Jurkat, Clone E6-1 (cell line): ENCODE measurements around the gene ZNF652.
"Not testable (repeated sequence)": the region's sequence is repeated elsewhere in the genome, so short reads cannot be mapped to it uniquely, and the experiment has no call there.

Source experiments
- DNase-seq: peaks from one replicate; pipeline ENCODE4 v3.0.0-alpha.2; 2011; ENCODE audit warnings: low read depth, low spot score
- H3K4me3 ChIP-seq: 2 replicates; pipeline ENCODE4 v1.5.1; 2011; ENCODE audit warnings: mild to moderate bottlenecking, low read length, control low read depth, moderate library complexity

The ZNF652 gene

DNA sequence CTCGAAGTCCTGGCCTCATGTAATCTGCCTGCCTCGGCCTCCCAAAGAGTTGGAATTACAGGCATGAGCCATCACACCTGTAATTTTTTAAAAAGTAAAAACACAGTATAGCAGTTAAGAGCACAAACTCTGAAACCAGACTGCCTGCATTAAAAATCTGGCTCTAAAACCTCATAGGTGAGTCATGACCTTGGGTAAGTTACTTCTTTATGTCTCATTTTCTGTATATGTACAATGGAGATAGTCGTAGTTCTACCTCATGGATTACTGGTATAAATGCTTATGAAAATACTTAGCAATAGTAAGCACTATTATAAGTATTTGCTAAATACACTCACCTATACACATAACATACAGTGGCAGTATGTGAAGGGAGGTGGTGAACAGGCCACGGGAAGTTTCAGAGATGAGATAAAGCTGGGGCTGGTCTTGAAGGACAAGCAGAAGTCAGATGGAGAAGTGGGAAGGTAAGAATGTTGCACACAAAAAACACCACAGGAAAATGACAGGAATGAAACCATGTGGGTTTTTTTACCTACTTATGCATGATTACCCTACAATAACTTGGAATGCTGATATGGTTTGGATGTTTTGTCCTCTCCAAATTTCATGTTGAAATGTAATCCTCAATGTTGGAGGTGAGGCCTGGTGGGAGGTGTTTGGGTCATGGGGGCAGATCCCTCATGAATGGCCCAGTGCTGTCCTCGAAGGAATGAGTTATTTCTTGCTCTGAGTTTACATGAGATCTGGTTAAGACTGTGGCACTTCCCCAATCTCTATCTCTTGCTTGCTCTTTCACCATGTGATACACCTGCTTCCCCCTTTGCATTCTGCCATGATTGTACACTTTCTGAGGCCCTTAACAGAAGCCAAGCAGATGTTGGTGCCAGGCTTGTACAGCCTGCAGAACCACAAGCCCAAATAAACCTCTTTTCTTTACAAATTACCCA lies 33.9 kb downstream of the ZNF652 start:
- no peak for DNase-seq
- H3K4me3 ChIP-seq = no peak overlapping the region

DNA sequence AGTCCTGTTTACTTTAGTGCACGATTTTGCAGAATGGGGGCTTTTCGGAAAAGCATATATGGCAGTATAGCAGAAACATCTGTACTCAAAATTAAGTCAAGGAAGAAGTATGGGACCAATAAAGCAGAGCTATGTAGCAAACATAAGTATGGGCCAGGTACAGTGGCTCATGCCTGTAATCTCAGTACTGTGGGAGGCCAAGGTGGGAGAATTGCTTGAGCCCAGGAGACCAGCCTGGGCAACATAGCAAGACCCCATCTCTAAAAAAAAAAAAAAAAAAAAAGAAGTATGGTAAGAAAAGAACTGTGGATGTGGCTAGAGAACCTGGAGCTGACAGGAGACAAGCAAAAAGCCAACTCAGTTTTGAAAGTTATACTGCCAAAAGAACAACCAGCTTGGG lies 36.1 kb downstream of the ZNF652 start:
- H3K4me3 ChIP-seq = no peak overlapping the region
- DNase-seq = no peak

DNA sequence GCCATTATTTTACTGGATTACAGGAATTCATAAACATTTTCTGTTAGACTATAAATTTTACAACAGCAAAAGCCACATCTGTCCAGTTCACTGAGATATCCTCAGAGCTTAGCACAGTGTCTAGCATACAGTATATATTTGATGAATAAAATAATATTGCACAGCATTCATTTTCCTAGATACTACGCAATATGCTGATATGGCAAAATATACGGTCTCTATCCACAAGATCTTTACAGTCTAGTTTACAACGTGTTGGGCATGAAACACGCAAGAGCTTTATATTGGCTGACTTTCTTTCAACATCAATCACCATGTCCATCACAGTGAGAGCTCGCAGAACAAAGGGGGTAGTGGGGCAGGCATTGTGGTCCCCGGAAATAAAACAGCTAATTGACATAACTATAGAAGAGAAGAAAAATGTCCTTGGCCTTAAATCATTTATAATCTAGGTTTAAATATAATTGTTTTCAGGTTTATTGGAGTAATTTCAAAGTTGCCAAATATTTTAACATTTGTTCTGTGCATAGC lies 43.5 kb downstream of the ZNF652 start:
- no peak overlapping the region for H3K4me3 ChIP-seq
- DNase-seq = no peak

DNA sequence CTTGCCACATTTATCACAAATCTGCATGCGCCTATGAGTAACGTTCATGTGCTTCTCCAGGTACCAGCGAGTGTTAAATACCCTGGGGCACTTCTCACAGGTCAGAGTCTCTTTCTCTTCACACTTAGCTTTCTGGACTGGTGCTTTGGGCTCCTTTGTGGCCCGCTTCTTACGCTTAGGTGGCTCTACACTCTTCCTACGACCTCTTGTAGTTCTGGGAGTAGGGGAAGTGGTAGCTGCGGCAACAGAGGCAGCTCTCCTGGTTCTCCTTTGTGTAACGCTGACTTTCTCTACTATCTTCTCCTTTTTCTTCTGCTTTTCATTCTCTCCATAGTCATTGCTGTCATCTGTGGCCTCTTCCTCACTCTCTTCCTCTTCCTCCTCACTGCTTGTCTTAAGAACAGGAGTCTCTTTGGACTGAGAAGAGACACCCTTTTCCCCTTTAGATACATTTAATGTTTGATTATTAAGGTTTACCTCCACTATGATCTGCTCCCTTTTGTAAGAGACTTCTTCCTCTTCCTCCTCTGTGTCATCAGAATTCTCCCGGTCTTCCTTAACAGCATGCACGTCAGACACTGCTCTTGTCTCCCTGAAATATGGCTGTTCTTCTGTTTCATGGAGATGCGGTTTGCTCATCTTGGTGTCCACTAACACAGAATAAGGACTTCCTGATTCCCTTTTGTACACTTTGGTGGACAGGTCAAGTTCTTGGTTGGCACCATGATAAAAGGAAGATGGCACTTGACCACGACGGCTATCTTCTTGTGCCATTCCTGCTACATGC lies 45.0 kb downstream of the ZNF652 start:
- DNase-seq = no peak
- no peak overlapping the region for H3K4me3 ChIP-seq

DNA sequence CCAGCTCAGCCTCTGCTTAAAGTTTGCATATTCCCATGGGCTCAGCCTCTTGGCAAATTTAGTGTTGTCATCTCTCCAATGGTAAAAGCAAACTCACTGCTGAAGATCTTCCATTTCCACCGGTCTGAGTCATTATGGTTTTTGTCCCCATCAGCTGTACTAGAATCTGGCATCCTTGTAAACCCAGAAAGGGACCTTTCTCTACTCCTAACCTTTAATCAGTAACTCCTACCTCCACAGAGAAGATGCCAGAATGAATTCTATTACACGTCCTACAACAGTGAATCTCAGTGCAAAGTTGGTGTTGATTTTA lies 45.8 kb downstream of the ZNF652 start:
- no peak overlapping the region for H3K4me3 ChIP-seq
- DNase-seq = no peak

DNA sequence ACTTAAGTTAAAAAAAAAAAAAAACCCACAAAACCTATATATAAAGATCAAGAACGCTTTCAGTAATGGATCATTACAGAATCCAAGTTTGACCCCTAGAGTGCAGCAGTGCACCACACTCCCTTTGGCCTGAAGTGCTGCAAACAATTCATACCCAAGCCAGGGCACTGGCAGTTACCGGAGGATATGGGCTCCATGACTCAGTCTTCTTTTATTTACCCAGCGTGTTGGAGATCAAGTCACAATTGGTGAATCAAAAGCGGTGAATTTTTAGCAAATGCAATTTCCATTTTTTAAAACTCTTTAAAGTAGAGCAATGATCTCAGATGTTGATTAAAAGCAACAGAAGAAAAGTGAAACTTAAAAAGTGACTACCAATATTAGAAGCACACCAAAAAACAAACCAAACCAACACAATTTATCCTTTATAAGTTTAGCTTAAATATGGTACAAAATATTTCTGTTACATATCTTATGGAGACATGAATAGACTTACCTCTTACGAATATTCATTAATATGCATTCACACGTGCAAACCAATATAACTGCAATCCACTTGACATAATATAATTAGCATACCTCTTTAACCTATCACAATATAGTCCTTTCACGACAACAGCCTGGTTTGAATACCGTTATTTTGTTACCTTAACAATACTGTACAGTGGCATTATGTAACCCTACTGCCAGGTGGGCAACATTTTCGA lies 46.3 kb downstream of the ZNF652 start:
- no peak overlapping the region for H3K4me3 ChIP-seq
- peak; percentile 83 for DNase-seq

DNA sequence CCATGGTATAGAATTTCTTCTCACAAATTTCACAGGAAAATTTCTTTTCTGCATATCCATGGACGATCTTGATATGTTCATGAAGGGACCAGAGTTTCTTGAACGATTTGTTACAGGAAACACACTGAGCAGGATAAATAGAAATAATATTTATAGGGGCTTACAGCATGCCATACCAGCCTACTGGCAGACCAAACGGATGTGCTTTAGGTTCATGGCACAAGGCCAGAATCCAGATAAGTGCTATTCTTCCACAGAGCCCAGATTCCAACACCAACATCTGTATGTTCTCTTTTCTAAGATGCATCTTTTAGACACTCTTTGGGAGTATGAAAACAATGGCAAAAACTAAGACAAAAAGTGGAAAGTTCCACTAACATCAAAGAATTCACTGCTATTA lies 49.3 kb downstream of the ZNF652 start:
- DNase-seq = no peak
- H3K4me3 ChIP-seq = no peak overlapping the region

DNA sequence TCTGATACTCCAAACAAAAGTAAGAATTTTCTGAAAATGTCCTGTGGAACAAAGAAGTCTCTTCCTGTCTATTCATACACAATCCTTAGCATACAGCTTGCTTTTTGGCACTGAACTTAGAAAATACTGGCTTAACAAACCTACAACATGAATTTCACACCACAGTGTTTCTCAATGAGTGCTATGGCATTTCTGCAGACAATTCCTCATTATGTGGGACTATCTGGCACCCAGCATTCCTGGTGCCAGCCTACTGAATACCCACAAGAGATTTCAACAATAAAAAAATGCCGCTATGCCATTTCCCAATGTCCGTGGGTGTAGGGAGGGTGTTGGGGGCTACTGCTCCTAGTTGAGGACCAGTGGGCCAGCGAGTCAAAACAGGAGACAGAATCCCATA lies 62.1 kb downstream of the ZNF652 start:
- no peak overlapping the region for H3K4me3 ChIP-seq

DNA sequence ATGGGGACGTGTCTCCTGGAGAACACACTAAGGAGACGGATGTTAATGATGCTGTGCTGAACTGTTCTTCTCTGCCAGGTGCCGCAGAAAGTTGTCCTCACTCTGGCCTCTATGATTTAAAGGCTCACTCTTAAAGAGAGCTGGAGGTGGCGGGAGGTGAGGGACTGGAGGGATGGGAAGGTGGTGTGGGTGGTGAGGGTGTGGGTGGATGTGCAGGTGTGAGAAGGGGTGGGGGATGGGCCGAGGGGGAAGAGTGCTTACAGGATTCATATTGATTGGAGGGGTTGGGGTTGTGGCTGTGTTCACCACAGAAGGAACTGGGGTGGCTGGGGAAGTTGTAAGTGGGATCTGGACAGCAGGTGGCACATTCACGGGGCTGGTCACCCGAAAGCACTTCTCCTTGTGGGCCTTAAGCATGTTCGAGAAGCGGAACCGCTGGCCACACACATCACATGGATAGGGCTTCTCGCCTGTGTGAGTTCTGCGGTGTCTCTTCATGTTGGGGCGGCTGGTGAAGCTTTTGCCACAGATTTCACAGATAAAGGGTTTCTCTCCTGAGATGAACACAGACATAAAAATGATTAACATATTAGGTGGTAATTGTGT lies 63.6 kb downstream of the ZNF652 start:
- H3K4me3 ChIP-seq = no peak overlapping the region
- DNase-seq = peak; percentile 32

More for the DNA sequence above, 62.1 kb downstream of the ZNF652 start:
- no peak for DNase-seq

DNA sequence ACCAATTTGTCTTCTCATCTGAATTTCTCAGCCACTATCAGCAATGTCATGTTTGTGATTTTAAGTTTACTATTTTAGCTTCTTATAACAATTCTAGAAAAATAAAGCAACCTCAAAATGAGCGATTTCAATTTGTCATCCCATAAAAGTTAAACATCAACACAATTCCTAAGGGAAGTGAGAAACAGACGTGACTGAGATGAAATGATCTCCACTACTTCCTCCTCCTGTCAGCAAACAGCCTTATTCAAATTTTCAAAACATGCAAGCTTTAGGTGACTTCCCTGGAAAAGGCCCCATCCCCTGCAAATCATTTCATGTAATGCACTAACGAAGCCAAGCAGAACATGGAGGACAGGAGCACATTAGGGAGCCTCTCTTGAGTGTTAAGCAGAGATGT lies 64.9 kb downstream of the ZNF652 start:
- no peak overlapping the region for H3K4me3 ChIP-seq
- DNase-seq = no peak

DNA sequence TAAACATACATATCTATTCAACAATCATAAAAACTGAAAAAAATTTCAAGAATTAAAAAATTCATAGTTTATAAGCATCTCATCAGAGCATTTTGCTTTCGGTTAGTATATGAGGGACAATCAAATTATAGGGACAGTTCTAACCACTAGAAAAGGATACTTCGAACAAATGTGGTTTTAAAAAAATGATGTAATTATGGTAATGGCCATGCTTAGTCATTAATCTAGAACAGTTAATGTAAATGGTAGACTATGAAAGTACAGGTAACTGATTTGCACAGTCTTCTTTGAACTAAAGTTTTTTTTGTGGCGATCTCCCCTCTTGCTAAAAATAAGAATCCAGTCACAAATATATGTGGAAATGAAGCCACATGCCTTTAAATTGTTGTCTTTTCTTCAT lies 67.9 kb downstream of the ZNF652 start:
- DNase-seq = no peak
- H3K4me3 ChIP-seq = no peak overlapping the region

DNA sequence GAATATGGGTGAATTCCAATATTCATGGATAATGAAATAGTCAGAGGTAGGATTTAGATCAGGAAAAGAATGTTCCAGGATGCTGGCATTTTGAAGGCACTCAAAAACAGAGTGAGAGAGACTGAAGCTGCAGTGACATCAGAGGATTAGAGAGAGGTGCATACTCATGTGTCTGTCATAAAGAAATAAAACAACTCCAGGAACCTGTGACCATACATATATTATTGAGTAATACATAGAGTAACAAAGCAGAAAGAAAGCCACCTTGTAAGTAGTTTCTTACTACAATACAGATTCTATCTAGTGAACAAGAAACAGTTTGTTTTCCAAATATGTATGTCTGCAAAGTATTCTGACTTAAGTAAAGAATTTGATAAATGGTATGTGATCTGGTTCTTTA lies 69.1 kb downstream of the ZNF652 start:
- H3K4me3 ChIP-seq = no peak overlapping the region
- no peak for DNase-seq

DNA sequence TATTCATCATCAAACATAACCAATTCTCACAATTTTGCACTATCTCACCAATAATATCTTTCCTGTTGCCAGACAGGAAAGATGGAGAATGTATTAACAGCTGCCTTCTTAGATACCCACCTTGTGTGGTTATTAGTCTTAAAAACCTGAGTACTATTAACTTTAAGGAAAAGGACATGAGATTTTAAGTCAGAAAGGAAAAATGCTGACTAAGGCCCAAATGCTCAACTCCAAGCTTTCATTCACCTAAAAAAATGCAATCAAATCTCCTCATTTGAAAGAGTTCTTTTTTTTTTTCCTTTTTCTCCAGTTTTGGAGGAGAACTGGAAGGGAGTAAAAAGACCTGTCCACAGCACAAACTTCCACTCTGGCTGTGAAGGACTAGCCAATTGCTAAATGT lies 70.1 kb downstream of the ZNF652 start:
- H3K4me3 ChIP-seq = no peak overlapping the region
- no peak for DNase-seq

DNA sequence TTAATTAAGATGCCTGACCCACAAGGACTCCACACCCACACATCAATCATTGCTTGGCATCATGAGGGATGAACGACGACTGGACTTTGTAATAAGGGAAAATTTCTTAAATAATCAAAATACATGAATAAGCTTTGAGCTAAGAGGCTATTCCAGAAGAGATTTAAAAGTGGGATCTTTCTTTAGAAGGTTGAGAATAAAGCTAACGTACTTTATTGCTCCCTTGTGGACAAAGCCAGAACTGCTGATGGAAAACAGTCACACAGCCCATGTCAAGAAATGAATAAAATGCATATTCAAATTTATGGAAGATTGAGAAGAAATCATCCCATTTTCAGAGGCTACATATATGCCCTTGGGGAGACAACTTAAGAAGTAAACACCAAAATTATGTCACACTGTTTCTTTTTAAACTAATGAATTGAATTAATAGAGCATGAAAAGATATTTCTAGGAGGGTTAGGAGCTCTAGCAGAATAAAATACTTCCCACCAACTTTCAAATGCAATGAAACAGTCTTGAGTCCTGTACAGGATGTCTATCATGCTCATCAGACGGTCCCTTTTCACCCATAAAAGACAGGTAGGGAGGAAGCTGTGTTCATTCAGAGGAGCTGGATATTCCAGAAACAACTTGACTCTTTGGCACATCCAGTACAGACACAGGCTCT lies 71.2 kb downstream of the ZNF652 start:
- DNase-seq = peak; percentile 21
- H3K4me3 ChIP-seq = no peak overlapping the region

DNA sequence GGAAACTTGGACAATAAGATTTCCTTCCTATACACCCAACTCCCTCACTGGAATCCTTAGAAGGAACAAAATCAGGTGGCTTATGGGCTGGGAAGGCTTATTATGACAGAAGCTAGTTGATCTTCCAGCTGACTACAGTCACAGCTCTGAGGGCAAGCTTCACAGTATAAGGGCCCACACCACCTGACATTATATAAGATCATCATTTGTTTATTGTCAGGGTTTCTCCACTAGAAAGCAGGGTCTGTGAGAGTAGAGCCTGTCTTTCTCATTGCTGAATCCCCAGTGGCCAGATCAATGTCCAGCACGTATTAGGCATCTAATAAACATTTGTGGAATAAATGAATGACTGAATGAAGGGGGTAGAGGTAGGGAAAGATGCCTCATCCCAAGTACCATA lies 73.7 kb downstream of the ZNF652 start:
- no peak for DNase-seq
- H3K4me3 ChIP-seq = no peak overlapping the region

DNA sequence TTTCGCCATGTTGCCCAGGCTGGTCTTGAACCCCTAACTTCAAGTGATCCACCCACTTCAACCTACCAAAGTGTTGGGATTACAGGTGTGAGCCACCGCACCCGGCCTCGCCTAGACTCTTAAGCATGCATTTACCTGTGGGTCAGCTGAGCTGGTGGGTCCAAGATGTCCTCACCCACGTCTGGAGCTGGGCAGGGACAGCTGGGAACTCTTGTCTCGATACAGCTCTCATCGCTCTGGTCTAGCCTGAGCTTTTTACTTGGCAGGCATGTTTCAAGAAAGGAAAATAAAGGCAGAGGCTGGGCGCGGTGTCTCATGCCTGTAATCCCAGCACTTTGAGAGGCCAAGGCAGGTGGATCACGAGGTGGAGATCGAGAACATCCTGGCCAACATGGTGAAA lies 74.6 kb downstream of the ZNF652 start:
- DNase-seq = no peak
- H3K4me3 ChIP-seq = no peak overlapping the region

DNA sequence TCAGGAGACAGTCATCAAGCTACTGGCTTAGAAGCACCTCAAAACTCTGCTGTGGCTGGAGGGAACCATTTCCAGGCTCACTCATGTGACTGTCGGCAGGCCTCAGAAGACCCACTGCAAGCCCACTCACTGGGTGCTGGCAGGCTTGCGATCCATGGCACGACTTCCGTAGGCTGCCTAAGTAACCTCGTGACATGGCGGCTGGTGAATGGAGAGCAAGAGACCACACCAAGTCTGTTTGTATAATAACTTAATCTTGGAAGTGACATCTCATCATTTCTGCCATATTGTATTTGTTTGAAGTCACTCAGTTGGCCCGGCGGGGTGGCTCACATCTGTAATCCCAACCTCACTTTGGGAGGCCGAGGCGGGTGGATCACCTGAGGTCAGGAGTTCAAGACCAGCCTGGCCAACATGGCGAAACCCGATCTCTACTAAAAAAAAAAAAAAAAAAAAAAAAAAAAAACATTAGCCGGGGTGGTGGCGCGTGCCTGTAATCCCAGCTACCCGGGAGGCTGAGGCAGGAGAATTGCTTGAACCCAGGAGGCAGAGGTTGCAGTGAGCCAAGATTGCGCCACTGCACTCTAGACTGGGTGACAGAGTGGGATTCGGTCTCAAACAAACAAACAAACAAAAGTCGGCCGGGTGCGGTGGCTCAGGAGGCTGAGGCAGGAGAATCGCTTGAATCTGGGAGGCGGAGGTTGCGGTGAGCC lies 75.6 kb downstream of the ZNF652 start:
- DNase-seq, H3K4me3 ChIP-seq: not testable (repeated sequence)

DNA sequence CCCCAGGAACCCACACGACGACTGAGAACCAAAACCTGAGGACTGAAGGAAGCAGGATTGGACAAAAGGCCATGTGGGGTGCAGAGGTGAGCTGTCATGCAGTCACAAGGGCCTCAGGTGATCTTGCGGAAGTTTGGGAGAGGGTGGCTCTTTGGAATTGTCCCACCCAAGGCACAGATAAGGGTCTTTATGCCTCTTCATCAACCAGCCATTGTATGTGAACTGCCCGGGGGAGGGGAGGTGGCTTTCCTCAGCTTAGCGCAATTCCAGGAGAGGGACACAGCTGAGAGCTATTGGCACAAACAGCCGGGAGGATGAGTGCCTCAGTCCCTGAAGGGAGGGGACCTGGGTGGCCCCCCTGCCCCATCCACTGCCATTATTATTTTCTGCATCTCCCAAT lies 76.3 kb downstream of the ZNF652 start:
- H3K4me3 ChIP-seq = no peak overlapping the region
- no peak for DNase-seq
